Peyer's patch (tissue), 4 donors: ENCODE data around the gene BPI. TPM values are rescaled to one million over a fixed set of nuclear protein-coding genes. Genes with fewer than 3 reads are reported as not detected.

Source experiments
- DNase-seq, 3 donors: peaks; one replicate each; pipeline ENCODE4 v3.0.0-alpha.2; 2017 to 2019
- H3K27ac ChIP-seq, 4 donors: fragments of 200-600 bp; sonication (generic); one replicate each; pipeline ENCODE4 v1.5.1; 2016 to 2019
- H3K27me3 ChIP-seq, 2 donors: fragments of 200-600 bp; sonication (generic); one replicate each; pipeline ENCODE4 v1.5.1; 2019
- H3K36me3 ChIP-seq, 3 donors: fragments of 200-600 bp; sonication (generic); one replicate each; pipeline ENCODE4 v1.5.1; 2016 to 2019
- H3K4me1 ChIP-seq, 4 donors: fragments of 200-600 bp; sonication (generic); one replicate each; pipeline ENCODE4 v1.5.1; 2016 to 2019
- H3K4me3 ChIP-seq, 4 donors: fragments of 200-600 bp; sonication (generic); 1 replicate in 3 of 4; 2 replicates in 1 of 4; pipeline ENCODE4 v1.5.1; 2016 to 2019; ENCODE audit warnings: mild to moderate bottlenecking in 1 of 4
- H3K9me3 ChIP-seq, 4 donors: fragments of 200-600 bp; sonication (generic); one replicate each; pipeline ENCODE4 v1.5.1; 2016 to 2019; ENCODE audit warnings: mild to moderate bottlenecking in 1 of 4
- CTCF ChIP-seq, 6 experiments: fragments of 450-650 bp in 4 of 6; fragments of 200-600 bp in 2 of 6; sonication (generic) in 1 of 6; IDR thresholded peaks; one replicate each; pipeline ENCODE4 v1.5.1; 2017 to 2019; ENCODE audit warnings: antibody characterized with exemption in 6 of 6, mild to moderate bottlenecking in 3 of 6, moderate library complexity in 1 of 6
- POLR2A ChIP-seq, 2 donors: fragments of 450-650 bp; IDR thresholded peaks; one replicate each; pipeline ENCODE4 v1.5.1; 2017; ENCODE audit warnings: antibody characterized with exemption in 2 of 2, mild to moderate bottlenecking in 2 of 2, moderate library complexity in 2 of 2
- total RNA-seq, 4 donors: library from RNA; depleted of rRNA; stranded (reverse); fragments of >200 nt; gene quantifications; one replicate each; pipeline ENCODE4 v1.1.0, GENCODE V29; 2016

Gene BPI
- total RNA-seq, 4 donors from 2014 or later = not detected

GRCh38 chr20:38260025-38260377, 44.0 kb upstream of the BPI start:
- Histone ChIP-seq H3K4me3 (peak overlapping the region; percentile 14 to 44 (median 34)), H3K9me3 (no peaks in the 10 kb centered on the region), H3K27ac (peak overlapping the region; percentile 32 to 78 (median 65)), H3K4me1 (no peaks in the 10 kb centered on the region), H3K27me3 (no peaks in the 10 kb centered on the region), H3K36me3 (no peaks in the 10 kb centered on the region)
- DNase-seq = no peak
- no peak for TF ChIP-seq CTCF (IDR thresholded peaks at IDR 0.05)
- TF ChIP-seq POLR2A (IDR thresholded peaks at IDR 0.05) = no peak

GRCh38 chr20:38260378-38261053, 43.4 kb upstream of the BPI start, which contains the start of gene KIAA1755:
TSS of gene KIAA1755 (minus strand) at chr20:38260735. CDS start at chr20:38260500, 235 bp downstream.
- peak in 1 of 3 donors; percentile 38 for DNase-seq
- no peaks in the 10 kb centered on the region for H3K4me1 ChIP-seq
- H3K9me3 ChIP-seq = no peaks in the 10 kb centered on the region
- H3K4me3 ChIP-seq = peak within 1 kb of the TSS; percentile 14 to 44 (median 34)
- peak within 1 kb of the TSS; percentile 32 to 78 (median 65) for H3K27ac ChIP-seq
- H3K36me3 ChIP-seq = no peaks in the 10 kb centered on the region
- no peaks in the 10 kb centered on the region for H3K27me3 ChIP-seq
- TF ChIP-seq CTCF (IDR thresholded peaks at IDR 0.05) (no peak), POLR2A (IDR thresholded peaks at IDR 0.05) (no peak)

GRCh38 chr20:38261054-38261390, 42.9 kb upstream of the BPI start:
- H3K4me1 ChIP-seq = no peaks in the 10 kb centered on the region
- no peak for DNase-seq
- TF ChIP-seq CTCF (IDR thresholded peaks at IDR 0.05) = no peak
- TF ChIP-seq POLR2A (IDR thresholded peaks at IDR 0.05) = no peak
- no peaks in the 10 kb centered on the region for H3K36me3 ChIP-seq
- peak overlapping the region; percentile 32 to 78 (median 65) for H3K27ac ChIP-seq
- H3K9me3 ChIP-seq = no peaks in the 10 kb centered on the region
- no peaks in the 10 kb centered on the region for H3K27me3 ChIP-seq
- peak overlapping the region in 1 of 4 donors; percentile 44 for H3K4me3 ChIP-seq

- H3K36me3 ChIP-seq = no peaks in the 10 kb centered on the region
- no peak overlapping the region for H3K4me3 ChIP-seq
- H3K27me3 ChIP-seq = no peaks in the 10 kb centered on the region
- no peaks in the 10 kb centered on the region for H3K9me3 ChIP-seq
- DNase-seq = no peak
- no peak for TF ChIP-seq CTCF (IDR thresholded peaks at IDR 0.05)
- TF ChIP-seq POLR2A (IDR thresholded peaks at IDR 0.05) = no peak
- no peak overlapping the region for H3K27ac ChIP-seq
- no peaks in the 10 kb centered on the region for H3K4me1 ChIP-seq
Measured at GRCh38 chr20:38262931-38263330, 41.0 kb upstream of the BPI start.

GRCh38 chr20:38266426-38266825, 37.5 kb upstream of the BPI start:
- Histone ChIP-seq H3K27me3 (no peaks in the 10 kb centered on the region), H3K4me1 (peaks cover 0 to 9% (median 0%) of the 10 kb centered on the region in 4 donors), H3K9me3 (no peaks in the 10 kb centered on the region), H3K36me3 (no peaks in the 10 kb centered on the region), H3K4me3 (no peak overlapping the region), H3K27ac (no peak overlapping the region)
- TF ChIP-seq POLR2A (IDR thresholded peaks at IDR 0.05) (no peak), CTCF (IDR thresholded peaks at IDR 0.05) (no peak)
- no peak for DNase-seq
